GM19238 (cell line): Measurements from ENCODE around the gene DUS2.
A peak's percentile ranks its signal among the peaks of the same experiment; 100 is the strongest.

Experiments
- DNase-seq: peaks from one replicate; pipeline ENCODE4 v3.0.0; 2011; ENCODE audit warnings: low spot score; ENCODE audit not compliant: insufficient read length

The DUS2 gene

DNA sequence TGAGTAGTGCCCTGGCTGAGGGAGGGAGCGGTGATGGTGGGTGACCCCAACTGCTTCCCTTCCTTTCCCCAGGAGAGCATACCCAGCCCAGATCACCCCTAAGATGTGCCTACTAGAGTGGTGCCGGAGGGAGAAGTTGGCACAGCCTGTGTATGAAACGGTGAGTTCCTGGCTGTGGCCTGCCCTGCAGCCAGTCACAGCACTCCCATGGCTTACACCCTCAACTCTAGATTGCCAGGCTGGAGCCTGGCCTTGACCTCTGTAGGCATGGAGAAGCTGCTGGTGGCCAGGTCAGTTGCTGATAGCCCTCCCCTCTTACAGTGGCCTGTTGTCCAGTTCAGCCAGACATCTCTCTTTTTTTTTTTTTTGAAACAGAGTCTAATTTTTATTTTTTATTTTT is 53.5 kb downstream of the DUS2 start:
- DNase-seq: no peak

DNA sequence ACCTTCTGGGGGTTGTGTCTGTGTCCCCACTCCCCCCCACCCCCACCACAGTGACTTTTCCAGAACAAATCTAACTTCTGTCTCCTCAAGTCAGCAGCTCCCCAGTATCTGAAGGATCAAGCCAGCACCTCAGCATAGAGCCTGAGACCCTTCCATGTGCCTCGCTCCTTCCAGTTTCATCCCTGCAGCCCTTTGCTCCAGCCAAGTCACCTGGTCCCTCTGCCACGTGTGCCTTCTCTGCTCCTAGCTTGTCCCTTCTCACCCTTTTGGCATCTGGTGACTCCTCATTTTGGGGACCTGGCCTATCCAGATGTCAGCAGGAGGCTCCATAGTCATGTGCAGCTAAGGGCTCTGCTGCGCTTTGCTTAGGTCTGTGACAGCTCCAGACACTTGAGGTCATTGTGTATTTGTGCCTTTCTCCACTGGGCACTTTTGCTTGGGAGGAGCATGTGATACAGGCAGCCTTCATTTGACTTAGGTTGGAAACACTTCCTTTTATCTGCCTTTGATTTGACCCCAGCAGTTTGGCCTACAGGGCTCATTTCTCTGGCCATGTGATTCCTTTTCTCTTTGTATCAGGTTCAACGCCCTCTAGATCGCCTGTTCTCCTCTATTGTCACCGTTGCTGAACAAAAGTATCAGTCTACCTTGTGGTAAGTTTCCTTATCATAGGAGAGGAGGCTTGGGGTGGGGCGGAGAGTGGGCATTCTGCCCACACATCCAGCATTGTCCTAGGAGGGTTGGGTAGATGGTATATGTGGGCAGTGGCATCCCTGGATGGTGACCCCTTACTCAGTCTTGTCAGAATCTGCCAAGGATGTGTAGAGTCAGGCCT is 55.0 kb downstream of the DUS2 start:
- DNase-seq: no peak

DNA sequence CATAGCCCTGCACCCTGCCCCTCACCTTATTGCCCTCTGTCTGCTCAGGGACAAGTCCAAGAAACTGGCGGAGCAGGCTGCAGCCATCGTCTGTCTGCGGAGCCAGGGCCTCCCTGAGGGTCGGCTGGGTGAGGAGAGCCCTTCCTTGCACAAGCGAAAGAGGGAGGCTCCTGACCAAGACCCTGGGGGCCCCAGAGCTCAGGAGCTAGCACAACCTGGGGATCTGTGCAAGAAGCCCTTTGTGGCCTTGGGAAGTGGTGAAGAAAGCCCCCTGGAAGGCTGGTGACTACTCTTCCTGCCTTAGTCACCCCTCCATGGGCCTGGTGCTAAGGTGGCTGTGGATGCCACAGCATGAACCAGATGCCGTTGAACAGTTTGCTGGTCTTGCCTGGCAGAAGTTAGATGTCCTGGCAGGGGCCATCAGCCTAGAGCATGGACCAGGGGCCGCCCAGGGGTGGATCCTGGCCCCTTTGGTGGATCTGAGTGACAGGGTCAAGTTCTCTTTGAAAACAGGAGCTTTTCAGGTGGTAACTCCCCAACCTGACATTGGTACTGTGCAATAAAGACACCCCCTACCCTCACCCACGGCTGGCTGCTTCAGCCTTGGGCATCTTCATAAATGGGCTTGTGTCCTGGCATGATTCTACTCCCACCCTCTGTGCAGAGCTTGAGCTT is 55.8 kb downstream of the DUS2 start:
- no peak for DNase-seq

DNA sequence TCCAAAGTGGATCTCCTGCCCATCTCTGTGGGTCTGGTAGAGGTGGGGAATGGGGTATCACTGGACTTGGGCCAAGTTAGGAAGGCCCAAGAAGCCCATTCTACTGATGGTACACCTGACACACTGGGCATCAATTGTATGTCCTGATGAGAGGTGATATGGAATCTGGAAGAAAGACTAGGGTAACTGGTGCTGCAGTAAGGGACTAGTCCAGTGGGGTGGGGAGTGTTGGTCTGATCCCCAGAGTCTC is 56.2 kb downstream of the DUS2 start:
- DNase-seq: no peak

DNA sequence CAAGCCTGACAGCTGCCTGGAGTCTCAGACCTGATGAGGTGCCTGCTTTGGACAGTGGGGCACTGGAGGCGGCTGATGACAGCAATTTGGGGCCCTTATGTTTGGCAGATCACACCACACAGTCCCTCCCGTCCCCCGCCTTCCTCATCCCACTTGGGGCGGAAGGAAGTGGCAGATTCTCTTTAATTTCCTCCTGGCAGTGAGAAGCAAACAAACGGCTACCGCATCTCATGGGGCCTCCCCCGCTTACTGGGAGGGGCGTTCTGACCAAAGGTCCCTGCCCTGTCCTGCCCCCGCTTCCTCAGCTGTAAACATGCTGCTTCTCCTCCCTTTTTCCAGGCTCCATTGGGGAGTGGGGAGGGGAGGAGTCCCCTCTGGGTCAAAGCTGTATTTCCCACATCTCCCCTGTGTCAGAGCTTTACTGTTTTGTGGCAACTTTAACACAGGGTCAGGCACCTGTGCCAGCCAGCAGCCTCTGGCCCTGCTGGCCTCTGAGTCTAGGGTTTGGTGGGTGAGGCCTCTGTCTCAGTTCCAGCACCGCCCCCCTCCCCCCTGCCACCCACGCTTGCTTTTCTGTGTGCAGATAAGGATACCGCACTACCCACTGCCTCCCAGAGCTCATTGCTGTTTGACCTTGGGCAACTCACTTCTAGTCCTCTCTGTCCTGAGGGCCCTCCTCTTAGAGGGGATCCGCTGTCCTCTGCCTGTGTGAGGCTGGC is 56.7 kb downstream of the DUS2 start:
- no peak for DNase-seq

DNA sequence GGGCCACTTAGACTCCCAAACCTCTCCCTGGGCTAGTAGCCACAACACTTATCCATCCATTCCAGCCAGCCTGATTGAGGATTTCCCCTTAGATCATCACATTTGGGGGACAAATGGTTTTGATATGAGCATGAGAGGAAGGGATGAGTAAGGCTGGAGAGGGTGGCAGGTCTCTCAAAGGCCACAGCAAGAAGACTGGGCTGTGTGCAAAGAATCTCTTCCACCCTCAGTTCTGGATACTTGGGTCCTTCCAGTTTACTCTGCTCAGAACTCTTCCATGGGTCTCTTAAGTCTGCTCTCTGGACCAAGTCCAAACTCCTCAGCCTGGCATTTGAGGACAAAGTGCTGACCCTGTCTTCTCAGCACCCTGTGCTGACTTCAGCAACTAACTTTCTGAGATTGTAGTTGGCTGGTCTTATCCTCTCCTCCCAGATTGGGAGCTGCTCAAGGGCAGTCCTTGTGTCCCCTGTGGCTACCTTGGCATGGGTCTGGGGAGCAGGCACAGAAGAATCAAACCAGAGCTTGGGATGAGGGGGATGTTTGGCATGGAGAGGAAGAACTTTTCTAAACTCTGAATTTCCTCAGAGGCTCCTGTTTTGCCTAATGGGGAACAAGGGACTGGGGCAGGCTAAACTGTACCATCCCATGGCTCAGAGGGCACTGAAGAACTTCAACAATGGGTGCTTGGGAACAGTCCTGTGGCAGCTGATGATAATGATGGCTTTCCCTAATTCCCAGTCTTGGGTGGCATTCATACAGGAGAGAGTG is 59.0 kb downstream of the DUS2 start:
- no peak for DNase-seq

DNA sequence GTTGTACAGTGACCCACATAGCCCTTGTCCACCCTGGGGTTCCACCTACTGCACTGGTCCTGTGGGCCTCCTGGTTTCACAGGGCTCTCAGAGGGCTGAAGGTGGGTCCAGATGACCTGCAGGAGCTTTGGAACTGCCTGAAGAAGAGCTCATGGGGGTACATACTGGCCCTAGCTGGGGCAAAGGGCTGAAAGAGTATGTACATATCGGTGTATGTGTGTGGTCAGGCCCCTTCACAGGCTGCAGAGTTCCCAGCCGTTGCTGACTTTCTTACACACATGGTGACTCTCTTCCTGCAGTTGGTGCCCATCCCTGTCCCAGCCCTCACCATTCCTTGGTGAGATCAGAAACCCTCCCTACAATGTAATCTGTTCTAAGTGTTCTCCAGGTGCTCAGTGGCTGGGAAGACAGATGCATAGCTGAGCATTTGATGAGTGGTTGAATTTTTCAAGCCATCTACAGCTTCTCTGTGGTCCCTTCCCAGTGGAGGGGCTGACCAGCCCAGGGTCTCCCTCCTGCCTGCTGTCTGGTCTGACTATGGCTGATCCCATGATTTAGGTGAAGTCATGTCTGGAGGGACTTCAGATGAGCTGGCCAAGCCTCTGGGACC is 59.6 kb downstream of the DUS2 start:
- no peak for DNase-seq

DNA sequence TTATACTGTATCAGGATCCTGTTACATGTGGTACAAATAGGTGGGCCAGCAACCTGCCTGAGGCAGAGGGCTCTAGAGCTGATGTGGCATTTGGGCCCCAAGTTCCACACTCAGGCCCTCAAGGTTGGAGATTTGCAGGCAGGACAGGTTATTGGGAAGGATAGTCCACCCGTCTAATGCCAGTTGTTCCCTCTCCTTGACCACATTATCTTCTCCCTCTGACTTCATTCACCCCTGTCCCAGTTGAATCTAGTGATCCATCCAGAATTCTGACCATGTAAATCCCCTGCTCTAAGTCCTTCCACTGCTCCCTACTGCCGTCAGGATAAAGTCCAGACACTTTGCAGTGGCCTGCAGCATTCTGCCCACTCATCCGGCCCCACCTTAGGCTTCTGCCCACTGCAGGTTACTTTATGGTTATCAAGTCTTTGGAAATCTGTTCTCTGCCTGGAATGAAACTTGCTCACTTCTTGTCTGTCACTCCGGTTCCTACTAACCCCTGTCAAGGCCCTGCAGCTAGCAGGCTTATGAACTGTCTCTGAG is 60.2 kb downstream of the DUS2 start:
- no peak for DNase-seq

DNA sequence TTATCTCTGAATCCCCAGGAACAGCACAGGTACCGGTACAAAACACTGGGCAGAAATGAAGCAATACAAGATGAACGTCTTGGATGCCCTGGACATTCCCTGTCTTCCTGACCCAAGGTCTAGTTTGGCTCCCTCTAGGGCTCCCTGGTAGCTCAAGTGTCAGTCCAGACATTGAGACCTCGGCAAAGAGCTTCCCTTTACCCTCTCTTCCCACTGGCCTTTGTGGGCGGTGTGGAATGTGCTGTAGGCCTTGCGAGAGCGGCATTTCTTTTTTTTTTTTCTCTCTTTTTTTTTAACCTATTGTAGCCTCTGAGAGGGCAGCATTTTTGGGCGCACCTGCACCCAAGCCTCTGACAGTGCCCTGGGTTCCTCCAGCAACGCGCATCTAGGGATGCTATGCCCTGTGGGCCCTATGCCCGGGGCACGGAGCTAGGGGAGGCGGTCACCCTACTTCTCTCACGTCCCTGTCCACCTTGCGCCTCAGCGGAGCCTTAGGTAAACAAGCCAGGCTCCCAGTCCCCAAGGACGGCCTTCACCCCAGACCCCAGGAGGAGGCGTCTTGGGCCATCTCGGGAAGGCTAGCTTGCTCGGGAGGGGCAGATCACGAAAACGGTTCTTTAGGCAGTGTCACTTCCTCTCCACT is 60.9 kb downstream of the DUS2 start:
- DNase-seq: no peak

DNA sequence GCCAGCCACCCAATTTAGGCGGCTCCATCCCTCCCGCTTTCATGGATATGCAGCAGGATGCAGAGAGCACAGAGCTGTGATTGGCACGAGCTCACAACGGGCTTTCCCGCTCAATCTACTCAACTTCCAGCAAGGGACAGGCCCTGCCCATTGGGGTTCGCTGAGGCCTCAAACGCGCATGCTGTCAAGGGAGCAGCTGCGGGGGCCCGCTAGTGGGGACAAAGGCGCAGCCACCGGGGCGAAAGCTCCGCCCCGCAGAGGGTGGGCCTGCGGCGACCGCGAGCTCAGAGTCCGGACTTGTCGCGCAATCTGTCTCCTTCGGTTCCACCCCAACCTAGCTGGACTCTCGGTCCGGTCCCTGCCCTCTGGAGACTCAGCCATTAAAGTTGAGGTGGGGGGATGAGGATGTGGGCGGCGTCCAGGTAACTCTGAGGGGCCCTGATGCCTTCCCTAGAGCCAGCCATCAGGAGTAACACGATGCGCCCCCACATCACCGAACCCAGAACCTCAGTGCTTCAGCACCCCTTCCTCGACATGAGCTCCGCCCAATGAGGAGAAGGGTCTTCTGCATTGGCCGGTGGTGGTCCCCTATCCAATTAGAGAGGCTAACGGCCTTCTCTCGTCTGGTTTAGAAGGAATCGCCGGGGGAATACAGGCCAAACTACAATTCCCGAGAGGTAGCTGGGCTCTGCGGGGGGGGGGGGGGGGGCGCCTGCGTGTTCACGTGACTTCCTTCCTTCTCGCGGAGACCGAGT is 61.6 kb downstream of the DUS2 start:
- peak; percentile 85 for DNase-seq

DNA sequence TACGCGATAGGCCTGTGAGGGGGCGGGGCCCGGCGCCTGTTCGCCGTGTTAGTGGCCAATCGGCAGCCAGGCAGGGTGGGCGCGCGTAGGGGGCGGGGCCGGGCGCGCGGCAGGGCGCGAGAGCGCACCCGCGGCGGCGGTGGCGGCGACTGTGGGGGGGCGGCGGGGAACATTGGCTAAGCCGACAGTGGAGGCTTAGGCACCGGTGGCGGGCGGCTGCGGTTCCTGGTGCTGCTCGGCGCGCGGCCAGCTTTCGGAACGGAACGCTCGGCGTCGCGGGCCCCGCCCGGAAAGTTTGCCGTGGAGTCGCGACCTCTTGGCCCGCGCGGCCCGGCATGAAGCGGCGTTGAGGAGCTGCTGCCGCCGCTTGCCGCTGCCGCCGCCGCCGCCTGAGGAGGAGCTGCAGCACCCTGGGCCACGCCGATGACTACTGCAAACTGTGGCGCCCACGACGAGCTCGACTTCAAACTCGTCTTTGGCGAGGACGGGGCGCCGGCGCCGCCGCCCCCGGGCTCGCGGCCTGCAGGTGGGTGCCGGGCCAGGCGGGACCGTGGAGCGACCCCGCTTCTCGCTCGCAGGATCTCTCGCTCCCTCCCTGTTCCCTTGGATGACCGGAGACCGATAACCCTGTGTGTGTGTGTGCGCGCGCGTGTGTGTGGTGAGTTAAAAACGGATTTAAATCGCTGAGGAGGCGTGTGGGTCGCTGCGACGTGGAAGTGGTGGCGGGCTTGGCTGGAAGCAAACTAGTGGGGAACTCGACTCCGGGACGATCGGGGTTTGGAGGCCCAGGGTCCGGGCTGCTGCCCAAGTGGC is 62.4 kb downstream of the DUS2 start, which contains the start of gene NFATC3:
NFATC3 (plus strand) TSS at position 112 of the 813 bp plus-strand sequence; CDS start at position 424, 312 bp downstream.
- DNase-seq: peak; percentile 89

DNA sequence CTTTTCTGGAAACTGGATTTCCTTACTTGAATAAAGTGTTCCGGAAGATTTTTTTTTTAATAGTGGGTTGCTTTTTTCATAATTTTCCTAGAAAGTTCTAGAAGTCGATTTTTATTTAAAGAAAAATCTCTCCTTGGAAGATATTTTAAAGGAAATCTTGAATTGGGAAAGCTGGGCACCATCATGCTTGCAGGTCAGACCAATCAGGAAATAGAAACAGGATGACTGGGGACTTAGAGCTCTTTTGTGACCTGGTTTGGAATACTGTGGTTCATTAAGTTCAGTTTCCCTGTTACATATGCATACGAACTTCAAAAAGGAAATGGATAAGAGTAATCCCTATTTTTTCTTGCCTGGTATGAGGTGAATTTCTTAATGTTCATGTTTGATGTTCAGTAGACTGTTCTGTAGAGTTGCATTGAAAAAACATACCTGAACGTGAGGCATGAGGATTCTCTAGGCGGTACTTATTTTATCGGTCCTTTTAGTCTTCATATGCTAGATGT is 63.3 kb downstream of the DUS2 start:
- DNase-seq: no peak

DNA sequence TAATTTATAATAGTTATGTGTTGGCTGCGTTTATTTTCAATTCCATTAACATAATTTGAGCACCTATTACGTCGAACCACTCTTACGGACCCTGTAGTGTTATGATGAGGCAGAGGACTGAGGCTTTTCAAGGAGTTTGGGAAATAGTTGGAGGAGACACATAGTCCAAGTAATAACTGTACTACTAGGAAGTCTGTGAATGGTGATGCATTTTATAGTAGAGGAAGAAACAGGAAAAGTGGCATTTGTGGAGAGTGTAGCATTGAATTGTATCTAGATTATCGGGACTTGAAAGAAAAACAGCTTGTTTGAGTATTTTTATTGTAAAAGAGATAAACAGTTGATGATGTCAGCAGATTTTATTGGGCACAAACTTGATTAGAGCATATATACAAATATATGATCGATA is 63.8 kb downstream of the DUS2 start:
- DNase-seq: no peak

DNA sequence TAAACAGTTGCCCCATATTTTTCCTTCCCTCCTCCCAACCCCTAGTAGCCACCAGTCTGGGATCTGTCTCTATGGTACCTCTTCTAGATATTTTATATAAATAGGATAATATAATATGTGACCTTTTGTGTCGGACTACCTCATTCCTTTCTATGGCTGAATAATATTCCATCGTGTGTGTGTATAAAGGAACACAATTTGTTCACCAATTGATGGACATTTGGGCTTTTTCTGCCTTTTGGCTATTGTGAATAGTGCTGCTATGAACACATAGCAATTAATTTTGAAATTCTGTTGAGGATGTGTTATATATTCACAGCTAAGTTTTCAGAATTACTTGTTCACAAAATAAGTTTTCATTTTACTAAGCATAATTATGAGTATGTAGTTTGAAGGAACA is 64.6 kb downstream of the DUS2 start:
- no peak for DNase-seq

DNA sequence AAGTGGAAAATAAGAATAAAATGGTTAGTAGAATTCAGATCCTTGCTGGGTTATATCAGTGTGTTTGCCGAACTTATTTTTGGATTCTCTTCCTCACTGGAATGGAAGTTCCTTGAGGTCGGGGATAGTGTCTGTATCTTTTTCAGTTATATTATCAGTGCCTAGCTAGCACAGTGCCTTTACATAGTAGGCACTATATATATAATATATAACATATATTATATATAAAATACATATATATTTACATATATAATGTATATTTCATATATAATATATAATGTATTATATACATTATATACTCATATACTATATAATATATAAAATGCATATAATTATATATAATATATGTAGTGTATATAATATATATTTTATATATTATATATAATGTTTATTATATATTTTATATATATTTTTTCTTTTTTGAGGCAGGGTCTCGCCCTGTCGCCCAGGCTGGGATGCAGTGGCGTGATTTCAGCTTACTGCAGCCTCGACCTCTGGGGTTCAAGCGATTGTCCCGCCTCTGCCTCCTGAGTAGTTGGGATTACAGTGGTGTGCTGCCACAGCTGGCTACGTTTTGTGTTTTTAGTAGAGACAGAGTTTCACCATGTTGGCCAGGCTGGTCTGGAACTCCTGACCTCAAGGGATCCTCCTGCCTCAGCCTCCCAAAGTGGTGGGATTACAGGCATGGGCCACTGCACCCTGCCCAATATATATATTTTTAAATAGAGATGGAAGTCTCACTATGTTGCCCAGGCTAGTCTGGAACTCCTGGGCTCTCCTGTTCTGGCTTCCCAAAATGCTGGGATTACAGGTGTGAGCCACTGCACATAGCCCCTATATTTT is 65.3 kb downstream of the DUS2 start:
- no peak for DNase-seq

DNA sequence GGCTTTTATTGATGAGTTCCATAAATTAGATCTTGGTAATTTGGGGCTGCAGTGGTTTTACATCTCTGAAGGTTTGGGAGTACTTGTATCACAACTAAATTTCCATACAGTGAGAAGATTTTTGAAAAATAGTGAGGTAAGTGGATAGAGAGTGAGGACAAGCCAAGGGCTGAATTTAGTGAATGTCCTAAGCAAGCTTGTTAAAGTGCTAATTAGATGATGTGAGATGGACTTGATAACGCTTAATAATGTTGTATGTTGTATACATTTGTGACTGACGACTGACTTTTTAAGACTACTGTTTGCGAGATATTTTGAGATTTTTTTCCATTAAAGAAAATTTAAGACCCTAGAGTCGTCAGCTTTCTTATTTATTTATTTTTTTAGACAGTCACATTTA is 66.0 kb downstream of the DUS2 start:
- DNase-seq: no peak

DNA sequence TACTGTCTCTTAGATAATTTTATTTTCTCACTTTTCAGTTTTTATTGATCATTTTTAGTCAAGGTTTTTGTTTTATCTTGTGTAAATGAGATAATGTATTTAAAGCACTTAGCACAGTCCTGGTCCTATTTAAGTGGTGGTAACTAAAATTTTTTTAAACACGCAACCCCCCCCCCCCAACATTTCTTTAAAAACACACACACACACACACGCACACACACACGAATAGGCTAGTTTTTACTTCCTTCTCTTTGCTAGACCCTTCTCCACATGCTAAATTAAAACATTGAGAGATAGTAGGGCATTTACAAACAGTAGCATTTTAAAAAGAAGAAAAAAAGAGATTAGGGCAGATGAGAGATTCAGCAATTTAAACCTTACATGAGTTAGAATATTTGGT is 67.0 kb downstream of the DUS2 start:
- DNase-seq: no peak

DNA sequence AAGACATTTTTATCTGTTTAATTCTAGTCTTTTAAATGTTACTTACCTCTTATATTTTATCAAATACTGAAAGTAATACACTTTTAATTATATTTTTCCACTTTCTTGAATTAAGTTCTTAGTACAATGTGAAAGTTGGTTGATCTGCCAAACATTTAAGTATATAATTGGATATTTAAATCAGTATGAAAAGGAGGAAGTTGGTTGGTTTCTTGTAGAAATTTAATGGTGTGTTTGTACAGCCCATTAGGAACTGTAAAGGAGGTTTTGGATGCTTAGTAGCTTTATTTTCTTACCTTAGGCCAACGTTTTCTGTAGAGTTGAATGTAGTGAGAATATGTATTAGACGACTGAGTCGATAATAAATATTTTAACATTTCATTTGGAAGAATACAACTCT is 67.4 kb downstream of the DUS2 start:
- DNase-seq: no peak
